Heart right ventricle (tissue), 16 donors: ENCODE measurements around the gene RNASE7. TPM values are rescaled to one million over a fixed set of nuclear protein-coding genes. Genes with fewer than 3 reads are reported as not detected.

Source experiments
- ATAC-seq, 8 donors: fragments of 200-7000 bp; cut with Tn5 transposase; one replicate each; pipeline ENCODE4 v1.9.1; 2020; ENCODE audit warnings: mild to moderate bottlenecking in 8 of 8, moderate library complexity in 8 of 8, moderate number of reproducible peaks in 1 of 8
- DNase-seq, 2 donors: peaks; one replicate each; pipeline ENCODE4 v3.0.0-alpha.2; 2020
- H3K27ac ChIP-seq, 10 donors: fragments of 200-600 bp; sonication (generic) in 2 of 10; one replicate each; pipeline versions ENCODE4 v1.5.0 to v1.8.0; 2020 to 2022; ENCODE audit warnings: mild to moderate bottlenecking in 3 of 10
- H3K27me3 ChIP-seq, 7 donors: fragments of 200-600 bp; one replicate each; pipeline ENCODE4 v1.8.0; 2021 to 2022; ENCODE audit warnings: mild to moderate bottlenecking in 2 of 7
- H3K36me3 ChIP-seq, 9 donors: fragments of 200-600 bp; sonication (generic) in 1 of 9; one replicate each; pipeline versions ENCODE4 v1.5.0 to v1.8.0; 2020 to 2022; ENCODE audit warnings: mild to moderate bottlenecking in 2 of 9
- H3K4me1 ChIP-seq, 9 donors: fragments of 200-600 bp; sonication (generic) in 1 of 9; one replicate each; pipeline versions ENCODE4 v1.5.0 to v1.8.0; 2020 to 2022; ENCODE audit warnings: mild to moderate bottlenecking in 4 of 9
- H3K4me3 ChIP-seq, 10 donors: fragments of 200-600 bp; sonication (generic) in 2 of 10; one replicate each; pipeline versions ENCODE4 v1.5.0 to v1.8.0; 2020 to 2022; ENCODE audit warnings: mild to moderate bottlenecking in 7 of 10, moderate library complexity in 2 of 10
- H3K9me3 ChIP-seq, 11 donors: fragments of 200-600 bp in 10 of 11; sonication (generic) in 2 of 11; one replicate each; pipeline versions ENCODE4 v1.5.0 to v1.8.0; 2013 to 2022; ENCODE audit warnings: mild to moderate bottlenecking in 2 of 11, control low read depth in 1 of 11, moderate library complexity in 1 of 11
- CTCF ChIP-seq, 9 donors: fragments of 200-600 bp; sonication (generic) in 2 of 9; IDR thresholded peaks; one replicate each; pipeline versions ENCODE4 v1.5.0 to v1.8.0; 2021 to 2022; ENCODE audit warnings: antibody characterized with exemption in 9 of 9, mild to moderate bottlenecking in 5 of 9, moderate library complexity in 1 of 9
- WGBS, 2 donors: extraction: QIAGEN DNeasy Blood & Tissue Kit; methylation state at CpG; one replicate each; pipeline ENCODE4 v1.1.7; 2013; ENCODE audit warnings: inconsistent platforms in 1 of 2; 5-methylcytosine and 5-hydroxymethylcytosine counted together
- intact Hi-C, 10 donors: fragments of 100-400 bp; cut with DNase I; formaldehyde crosslinking; loops; one replicate each; pipeline versions ENCODE4 v1.11.1 to v1.14.2; 2022
- polyA plus RNA-seq, 2 donors: library from polyadenylated mRNA; stranded (reverse); fragments of 200-250 nt; gene quantifications; one replicate each; pipeline ENCODE4 v1.2.3, GENCODE V29; 2013
- total RNA-seq, 10 donors: library from RNA; stranded (reverse); fragmentation: NEBNext Ultra II Directional in 3 of 10; extraction: Animal tissue kit (Norgen Biotek cat#: 25700) in 3 of 10; gene quantifications; one replicate each; pipeline versions ENCODE4 v1.2.1 to v1.2.4, GENCODE V29; 2021 to 2023
- donor health status: Arrhythmogenic right ventricular cardiomyopathy.
- donor health status: ischemic (EF 13 %, LVEDD 7.1; RV severe dilation, severe dysfunction).
- donor health status: healthy with polysubstance abuse.
- donor health status: DM: no; HTN: yes; CAD: no.
- donor health status: DM: no; HTN: no; CAD: no.
- donor health status: ischemic (EF 25% LVEDD 6.9; RV normal size, moderate dysfunction).
- donor health status: ischemic (EF 25% LVEDD 5.7; RV mildly dilated, moderate dysfunction).
- donor health status: healthy.
- donor health status: DM: yes; HTN: yes; CAD: no.
- donor health status: Ischemic cardiomyopathy.
- donor health status: ischemic (EF 35%, LVEDD 5.7; RV mildly dilated, moderate dysfunction).
- donor health status: nonischemic (EF 11% LVEDD 7.7; RV severe dilation, severe dysfunction).
- donor health status: DM: yes; HTN: yes; CAD: no.
- donor health status: PGD.
- donor health status: ischemic (EF 29% LVEDD 5.4; RV normal size, mild dysfunction).
- donor health status: nonischemic (EF 23%, LVEDD 6.1; RV moderate dilation, normal function).

The RNASE7 gene
- total and polyA plus RNA-seq, 12 donors: 0.03 TPM; not detected in 11

- WGBS, 2 donors: 0% methylated on average over 27 to 53 of the region's 63 CpGs
- peak within 1 kb of the TSS; percentile 61 to 86 (median 78) for H3K4me3 ChIP-seq
- peaks cover 0 to 25% (median 8%) of the 10 kb centered on the region in 9 donors for H3K36me3 ChIP-seq
- DNase-seq (peak; percentile 65 to 81), ATAC-seq (peak; percentile 34 to 82 (median 58))
- peaks cover 6 to 44% (median 34%) of the 10 kb centered on the region in 9 donors for H3K4me1 ChIP-seq
- TF ChIP-seq CTCF (IDR thresholded peaks at IDR 0.05): no peak
- intact Hi-C loops: loop anchor here in 1 of 10 donors (2.0 kb wide), 2 partner anchors 15 to 35 kb away; no protein-coding TSS in a partner anchor
- H3K27ac ChIP-seq: peak within 1 kb of the TSS; percentile 64 to 98 (median 95)
- H3K9me3 ChIP-seq: no peaks in the 10 kb centered on the region
- peaks cover 0 to 17% (median 0%) of the 10 kb centered on the region in 7 donors for H3K27me3 ChIP-seq
Observed at GRCh38 chr14:21070083-21070609, 28.0 kb downstream of the RNASE7 start, which contains the start of gene ARHGEF40. TSS of gene ARHGEF40 (plus strand) at chr14:21070304. CDS start at chr14:21070397, 93 bp downstream.

GRCh38 chr14:21070610-21071224 lies 28.6 kb downstream of the RNASE7 start:
- H3K27me3 ChIP-seq: peaks cover 0 to 17% (median 0%) of the 10 kb centered on the region in 7 donors
- H3K4me3 ChIP-seq: peak overlapping the region; percentile 61 to 86 (median 78)
- DNase-seq (peak; percentile 63 to 66), ATAC-seq (peak; percentile 13 to 57 (median 41))
- no peak for TF ChIP-seq CTCF (IDR thresholded peaks at IDR 0.05)
- no peaks in the 10 kb centered on the region for H3K9me3 ChIP-seq
- H3K4me1 ChIP-seq: peaks cover 6 to 44% (median 34%) of the 10 kb centered on the region in 9 donors
- intact Hi-C loops: loop anchor here in 1 of 10 donors (2.0 kb wide), 2 partner anchors 14 to 34 kb away; no protein-coding TSS in a partner anchor
- peaks cover 0 to 31% (median 10%) of the 10 kb centered on the region in 9 donors for H3K36me3 ChIP-seq
- peak overlapping the region; percentile 64 to 98 (median 95) for H3K27ac ChIP-seq
- WGBS, 2 donors: 0 to 1% methylated on average over 23 of the region's 23 CpGs

- H3K9me3 ChIP-seq: no peaks in the 10 kb centered on the region
- TF ChIP-seq CTCF (IDR thresholded peaks at IDR 0.05): peak in 2 of 9 donors; percentile 5 to 15
- peak overlapping the region; percentile 64 to 98 (median 95) for H3K27ac ChIP-seq
- H3K36me3 ChIP-seq: peaks cover 0 to 38% (median 17%) of the 10 kb centered on the region in 9 donors
- H3K4me1 ChIP-seq: peaks cover 6 to 44% (median 34%) of the 10 kb centered on the region in 9 donors
- ATAC-seq: peak; percentile 69 to 81 (median 74)
- intact Hi-C loops: loop anchor here in 1 of 10 donors (2.0 kb wide), 2 partner anchors 13 to 33 kb away; no protein-coding TSS in a partner anchor
- H3K27me3 ChIP-seq: peaks cover 0 to 17% (median 0%) of the 10 kb centered on the region in 7 donors
- H3K4me3 ChIP-seq: peak overlapping the region; percentile 61 to 86 (median 78)
- DNase-seq: peak; percentile 88 to 91
- 2 to 5% methylated on average over 30 to 37 of the region's 37 CpGs for WGBS, 2 donors
Observed at GRCh38 chr14:21071225-21072030, 29.3 kb downstream of the RNASE7 start.
